ENCODE results near the gene GLCE. TPM values are rescaled to one million over a fixed set of nuclear protein-coding genes. Genes with fewer than 3 reads are reported as not detected.
A peak's percentile ranks its signal among the peaks of the same experiment; 100 is the strongest.

Gene GLCE
- total RNA-seq, 2 donors from 2014 or later, result 34.0 to 37.7 TPM

GRCh38 chr15:69226023-69226355 is 65.6 kb downstream of the GLCE start:
- ATAC-seq (no peak), DNase-seq (no peak)
- intact Hi-C loops (cut with DNase I, micrococcal nuclease), result no loop called here

- intact Hi-C loops (cut with DNase I, micrococcal nuclease), result no loop called here
- ATAC-seq (no peak), DNase-seq (no peak)
Observed at GRCh38 chr15:69232144-69232543, 71.7 kb downstream of the GLCE start.

- intact Hi-C loops (cut with DNase I, micrococcal nuclease), result no loop called here
- ATAC-seq, result no peak
- DNase-seq, result no peak
Observed at GRCh38 chr15:69232765-69233164, 72.3 kb downstream of the GLCE start.

- intact Hi-C loops (cut with DNase I, micrococcal nuclease), result no loop called here
- peak; percentile 36 for ATAC-seq
- DNase-seq, result no peak
Observed at GRCh38 chr15:69234676-69235075, 74.2 kb downstream of the GLCE start.

- intact Hi-C loops (cut with DNase I, micrococcal nuclease), result no loop called here
- DNase-seq (no peak), ATAC-seq (no peak)
Observed at GRCh38 chr15:69236505-69236904, 76.1 kb downstream of the GLCE start.

- no peak for ATAC-seq
- intact Hi-C loops (cut with DNase I, micrococcal nuclease), result no loop called here
- no peak for DNase-seq
Observed at GRCh38 chr15:69237718-69238117, 77.3 kb downstream of the GLCE start.

GRCh38 chr15:69244798-69245197 is 84.4 kb downstream of the GLCE start:
- intact Hi-C loops (cut with DNase I, micrococcal nuclease), result no loop called here
- DNase-seq (no peak), ATAC-seq (no peak)

- DNase-seq, result no peak
Observed at GRCh38 chr15:69253156-69253555, 92.7 kb downstream of the GLCE start.

GRCh38 chr15:69265347-69265955 is 105.0 kb downstream of the GLCE start:
- DNase-seq (no peak), ATAC-seq (peak; percentile 52)
- intact Hi-C loops (cut with DNase I, micrococcal nuclease), result loop anchor here in 1 of 2 donors (5.0 kb wide), 1 partner anchor 208 kb away; no protein-coding TSS in a partner anchor

More at GRCh38 chr15:69253156-69253555, 92.7 kb downstream of the GLCE start:
- ATAC-seq, result no peak
- intact Hi-C loops (cut with DNase I, micrococcal nuclease), result no loop called here

GRCh38 chr15:69271217-69271616 is 110.8 kb downstream of the GLCE start:
- DNase-seq, result no peak
- ATAC-seq, result no peak
- intact Hi-C loops (cut with DNase I, micrococcal nuclease), result no loop called here

GRCh38 chr15:69272139-69272538 is 111.7 kb downstream of the GLCE start:
- intact Hi-C loops (cut with DNase I, micrococcal nuclease), result no loop called here
- DNase-seq (no peak), ATAC-seq (no peak)

GRCh38 chr15:69272891-69273290 is 112.5 kb downstream of the GLCE start:
- intact Hi-C loops (cut with DNase I, micrococcal nuclease), result no loop called here
- ATAC-seq, result no peak

GRCh38 chr15:69275074-69275670 is 114.7 kb downstream of the GLCE start:
- ATAC-seq (no peak), DNase-seq (no peak)
- intact Hi-C loops (cut with DNase I, micrococcal nuclease), result no loop called here

More at GRCh38 chr15:69272891-69273290, 112.5 kb downstream of the GLCE start:
- DNase-seq, result no peak

- ATAC-seq (no peak), DNase-seq (no peak)
- intact Hi-C loops (cut with DNase I, micrococcal nuclease), result no loop called here
Observed at GRCh38 chr15:69275933-69276560, 115.6 kb downstream of the GLCE start.

- ATAC-seq (no peak), DNase-seq (no peak)
- intact Hi-C loops (cut with DNase I, micrococcal nuclease), result no loop called here
Observed at GRCh38 chr15:69277316-69277715, 116.9 kb downstream of the GLCE start.

- DNase-seq (no peak), ATAC-seq (no peak)
- intact Hi-C loops (cut with DNase I, micrococcal nuclease), result no loop called here
Observed at GRCh38 chr15:69279636-69280035, 119.2 kb downstream of the GLCE start.

- DNase-seq, result no peak
- intact Hi-C loops (cut with DNase I, micrococcal nuclease), result no loop called here
- no peak for ATAC-seq
Observed at GRCh38 chr15:69280783-69281182, 120.3 kb downstream of the GLCE start.

GRCh38 chr15:69282104-69282743 is 121.8 kb downstream of the GLCE start:
- DNase-seq, result no peak
- intact Hi-C loops (cut with DNase I, micrococcal nuclease), result no loop called here
- ATAC-seq, result no peak

- ATAC-seq, result no peak
- intact Hi-C loops (cut with DNase I, micrococcal nuclease), result no loop called here
- no peak for DNase-seq
Observed at GRCh38 chr15:69285834-69286233, 125.4 kb downstream of the GLCE start.

GRCh38 chr15:69288011-69288410 is 127.6 kb downstream of the GLCE start:
- no peak for ATAC-seq
- DNase-seq, result no peak
- intact Hi-C loops (cut with DNase I, micrococcal nuclease), result no loop called here

Data from left colon (tissue), 2 donors.